HL-60 (cell line): Measurements from ENCODE around the gene FBXO42.

Experiments used
- SPI1 ChIP-seq: IDR thresholded peaks from 2 replicates; pipeline ENCODE4 v1.6.1; 2012; ENCODE audit warnings: low read depth, mild to moderate bottlenecking, borderline replicate concordance
- TF ChIP-seq, protein P1 (sequence below): IDR thresholded peaks from 2 replicates; pipeline ENCODE4 v1.6.1; 2012; ENCODE audit warnings: low read depth; ENCODE audit not compliant: insufficient replicate concordance
- TF ChIP-seq, protein P2 (sequence below): IDR thresholded peaks from one replicate; pipeline ENCODE4 v1.5.1; 2011; ENCODE audit warnings: low read length, control low read depth, inconsistent platforms; ENCODE audit not compliant: insufficient read depth

DNA sequence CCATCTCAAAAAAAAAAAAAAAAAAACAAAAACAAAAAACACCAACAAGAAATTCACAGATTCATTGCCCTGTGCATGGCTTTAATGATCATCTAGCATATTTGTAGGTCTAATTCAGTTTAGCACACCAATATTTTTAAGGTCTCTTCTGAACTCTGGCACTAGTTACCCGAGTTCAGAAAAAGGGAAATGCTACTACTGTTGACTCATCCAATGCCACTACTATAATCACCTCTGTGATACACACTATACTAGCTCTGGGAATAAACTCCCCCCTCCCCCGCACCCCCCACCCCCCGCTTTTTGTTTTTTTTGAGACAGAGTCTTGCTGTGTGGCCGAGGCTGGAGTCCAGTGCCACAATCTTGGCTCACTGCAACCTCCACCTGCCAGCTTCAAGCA lies 55.6 kb downstream of the FBXO42 start:
- TF ChIP-seq, protein P1, sequence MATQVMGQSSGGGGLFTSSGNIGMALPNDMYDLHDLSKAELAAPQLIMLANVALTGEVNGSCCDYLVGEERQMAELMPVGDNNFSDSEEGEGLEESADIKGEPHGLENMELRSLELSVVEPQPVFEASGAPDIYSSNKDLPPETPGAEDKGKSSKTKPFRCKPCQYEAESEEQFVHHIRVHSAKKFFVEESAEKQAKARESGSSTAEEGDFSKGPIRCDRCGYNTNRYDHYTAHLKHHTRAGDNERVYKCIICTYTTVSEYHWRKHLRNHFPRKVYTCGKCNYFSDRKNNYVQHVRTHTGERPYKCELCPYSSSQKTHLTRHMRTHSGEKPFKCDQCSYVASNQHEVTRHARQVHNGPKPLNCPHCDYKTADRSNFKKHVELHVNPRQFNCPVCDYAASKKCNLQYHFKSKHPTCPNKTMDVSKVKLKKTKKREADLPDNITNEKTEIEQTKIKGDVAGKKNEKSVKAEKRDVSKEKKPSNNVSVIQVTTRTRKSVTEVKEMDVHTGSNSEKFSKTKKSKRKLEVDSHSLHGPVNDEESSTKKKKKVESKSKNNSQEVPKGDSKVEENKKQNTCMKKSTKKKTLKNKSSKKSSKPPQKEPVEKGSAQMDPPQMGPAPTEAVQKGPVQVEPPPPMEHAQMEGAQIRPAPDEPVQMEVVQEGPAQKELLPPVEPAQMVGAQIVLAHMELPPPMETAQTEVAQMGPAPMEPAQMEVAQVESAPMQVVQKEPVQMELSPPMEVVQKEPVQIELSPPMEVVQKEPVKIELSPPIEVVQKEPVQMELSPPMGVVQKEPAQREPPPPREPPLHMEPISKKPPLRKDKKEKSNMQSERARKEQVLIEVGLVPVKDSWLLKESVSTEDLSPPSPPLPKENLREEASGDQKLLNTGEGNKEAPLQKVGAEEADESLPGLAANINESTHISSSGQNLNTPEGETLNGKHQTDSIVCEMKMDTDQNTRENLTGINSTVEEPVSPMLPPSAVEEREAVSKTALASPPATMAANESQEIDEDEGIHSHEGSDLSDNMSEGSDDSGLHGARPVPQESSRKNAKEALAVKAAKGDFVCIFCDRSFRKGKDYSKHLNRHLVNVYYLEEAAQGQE = no peak
- TF ChIP-seq, protein P2, sequence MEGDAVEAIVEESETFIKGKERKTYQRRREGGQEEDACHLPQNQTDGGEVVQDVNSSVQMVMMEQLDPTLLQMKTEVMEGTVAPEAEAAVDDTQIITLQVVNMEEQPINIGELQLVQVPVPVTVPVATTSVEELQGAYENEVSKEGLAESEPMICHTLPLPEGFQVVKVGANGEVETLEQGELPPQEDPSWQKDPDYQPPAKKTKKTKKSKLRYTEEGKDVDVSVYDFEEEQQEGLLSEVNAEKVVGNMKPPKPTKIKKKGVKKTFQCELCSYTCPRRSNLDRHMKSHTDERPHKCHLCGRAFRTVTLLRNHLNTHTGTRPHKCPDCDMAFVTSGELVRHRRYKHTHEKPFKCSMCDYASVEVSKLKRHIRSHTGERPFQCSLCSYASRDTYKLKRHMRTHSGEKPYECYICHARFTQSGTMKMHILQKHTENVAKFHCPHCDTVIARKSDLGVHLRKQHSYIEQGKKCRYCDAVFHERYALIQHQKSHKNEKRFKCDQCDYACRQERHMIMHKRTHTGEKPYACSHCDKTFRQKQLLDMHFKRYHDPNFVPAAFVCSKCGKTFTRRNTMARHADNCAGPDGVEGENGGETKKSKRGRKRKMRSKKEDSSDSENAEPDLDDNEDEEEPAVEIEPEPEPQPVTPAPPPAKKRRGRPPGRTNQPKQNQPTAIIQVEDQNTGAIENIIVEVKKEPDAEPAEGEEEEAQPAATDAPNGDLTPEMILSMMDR = no peak
- peak; percentile 43; the same call in 1 of the 2 replicates for TF ChIP-seq SPI1
